K562 (cell line): ENCODE measurements around the gene TSEN34. TPM values are rescaled to one million over a fixed set of nuclear protein-coding genes. Genes with fewer than 3 reads are reported as not detected.
"Not testable (repeated sequence)": the region's sequence is repeated elsewhere in the genome, so short reads cannot be mapped to it uniquely, and the experiment has no call there.

Source experiments
- ATAC-seq: fragments of 200-7000 bp; cut with Tn5 transposase; 3 replicates; pipeline ENCODE4 v1.9.1; 2020; ENCODE audit warnings: moderate library complexity
- BruUV-seq: library from RNA; stranded (reverse); fragments of 400-500 nt; replicated peaks from 2 replicates; lab custom pipeline; 2021; lab: Mats Ljungman, UMichigan
- CTCF ChIA-PET: fragments of 300-600 bp; formaldehyde crosslinking; extraction: SDS; loops from one replicate; lab custom pipeline; 2021; ENCODE audit warnings: low intra/inter-chr PET ratio; lab: Yijun Ruan, JAX
- POLR2A ChIA-PET: fragments of 300-600, 350-650 bp; sonication (Branson Sonifier 250); formaldehyde crosslinking; extraction: SDS; loops from one replicate; lab custom pipeline; 2021; ENCODE audit warnings: antibody characterized with exemption, inconsistent platforms; lab: Yijun Ruan, JAX
- DNase-seq, 4 experiments: peaks; one replicate each; pipeline versions ENCODE4 v3.0.0 to v3.0.0-alpha.2; 2011 to 2018; ENCODE audit warnings: low spot score in 3 of 4, mixed read lengths in 3 of 4; ENCODE audit errors: extremely low read depth in 1 of 4
- FAIRE-seq: peaks from 2 replicates; lab custom pipeline; 2011; peaks lifted over from hg19 to GRCh38; lab: Jason Lieb, UNC
- H2AFZ ChIP-seq: 2 replicates; pipeline ENCODE4 v1.6.0; 2011; ENCODE audit warnings: low read depth, low read length, control low read depth, inconsistent platforms
- H3K27ac ChIP-seq: fragments of 200-600 bp; 3 replicates; pipeline ENCODE4 v1.8.0; 2011; ENCODE audit warnings: low read depth, mild to moderate bottlenecking, control low read depth, inconsistent platforms, low read length, moderate library complexity, mixed read lengths; ENCODE audit errors: extremely low read depth
- H3K27me3 ChIP-seq, 2 experiments: fragments of 300-600 bp in 1 of 2; 2 replicates in 1 of 2; 3 replicates in 1 of 2; pipeline versions ENCODE4 v1.6.0 to v1.8.0; 2011; ENCODE audit warnings: inconsistent platforms in 2 of 2, low read length in 2 of 2, mild to moderate bottlenecking in 1 of 2, mixed read lengths in 1 of 2, moderate library complexity in 1 of 2; ENCODE audit not compliant: control insufficient read depth in 2 of 2, insufficient read depth in 2 of 2
- H3K36me3 ChIP-seq: fragments of 300-600 bp; 3 replicates; pipeline ENCODE4 v1.8.0; 2011; ENCODE audit warnings: mild to moderate bottlenecking, low read length, inconsistent platforms; ENCODE audit not compliant: control insufficient read depth, insufficient read depth
- H3K4me1 ChIP-seq, 2 experiments: fragments of 200-600 bp in 1 of 2; replicated peaks in 1 of 2; 2 replicates in 1 of 2; 3 replicates in 1 of 2; pipeline versions ENCODE4 v1.5.1 to v1.8.0; 2011; ENCODE audit warnings: inconsistent platforms in 2 of 2, low read length in 2 of 2, mild to moderate bottlenecking in 1 of 2, mixed read lengths in 1 of 2, moderate library complexity in 1 of 2; ENCODE audit not compliant: control insufficient read depth in 2 of 2, insufficient read depth in 2 of 2
- H3K4me2 ChIP-seq: 2 replicates; pipeline ENCODE4 v1.6.1; 2011; ENCODE audit warnings: low read length, control low read depth, inconsistent platforms, mixed read lengths; ENCODE audit not compliant: insufficient read depth
- H3K4me3 ChIP-seq: fragments of 200-600 bp; sonication (generic), shearing (Covaris generic); 2 replicates; pipeline ENCODE4 v1.5.1; 2016; ENCODE audit warnings: control low read depth, inconsistent platforms
- H3K79me2 ChIP-seq: fragments of 200-600 bp; 3 replicates; pipeline ENCODE4 v1.8.0; 2011; ENCODE audit warnings: low read length, inconsistent platforms; ENCODE audit not compliant: control insufficient read depth, insufficient read depth
- H3K9ac ChIP-seq, 2 experiments: 2 replicates each; pipeline versions ENCODE4 v1.6.0 to v1.6.1; 2011; ENCODE audit warnings: low read depth in 2 of 2, low read length in 2 of 2, control low read depth in 1 of 2, inconsistent platforms in 1 of 2, mild to moderate bottlenecking in 1 of 2, mixed read lengths in 1 of 2; ENCODE audit not compliant: insufficient read depth in 1 of 2
- H3K9me1 ChIP-seq: one replicate; pipeline ENCODE4 v1.6.0; 2011; ENCODE audit warnings: inconsistent platforms, mild to moderate bottlenecking, low read length, moderate library complexity; ENCODE audit not compliant: control insufficient read depth, insufficient read depth
- H3K9me3 ChIP-seq: replicated peaks from 2 replicates; pipeline ENCODE4 v1.5.1; 2011; ENCODE audit warnings: low read depth, low read length, inconsistent platforms; ENCODE audit not compliant: control insufficient read depth, insufficient read depth
- H4K20me1 ChIP-seq: replicated peaks from 2 replicates; pipeline ENCODE4 v1.6.1; 2011; ENCODE audit warnings: low read length, inconsistent platforms, mixed read lengths; ENCODE audit not compliant: control insufficient read depth, insufficient read depth
- POLR2G ChIP-seq: fragments of 200-400 bp; formaldehyde crosslinking; IDR thresholded peaks from 2 replicates; pipeline ENCODE4 v1.6.1; 2017; ENCODE audit warnings: low read depth, mild to moderate bottlenecking, antibody characterized with exemption, low read length, moderate library complexity
- WGBS: fragments of 100-300 bp; shearing (Covaris generic); methylation state at CpG from one replicate; pipeline ENCODE4 v1.1.6; 2016; ENCODE audit warnings: low coverage, mixed read lengths; ENCODE audit not compliant: insufficient coverage; ENCODE audit errors: missing lambda C conversion rate; 5-methylcytosine and 5-hydroxymethylcytosine counted together
- in situ Hi-C: fragments of 300-500 bp; cut with MboI; formaldehyde crosslinking; loops from 4 replicates; pipeline ENCODE4 v1.15.0; 2018; ENCODE audit warnings: inconsistent platforms, mixed read lengths
- intact Hi-C: fragments of 100-400 bp; cut with micrococcal nuclease; formaldehyde crosslinking; loops from 2 replicates; pipeline ENCODE4 v1.14.2; 2022
- polyA plus RNA-seq, 8 experiments: library from polyadenylated mRNA; depleted of rRNA in 4 of 8; stranded (reverse) in 5 of 8; unstranded in 3 of 8; fragments of >200 nt; fragmentation: Nextera tagmentation in 2 of 8; fragmentation: Illumina TruSeq in 1 of 8; extraction: Ambion mirVana in 2 of 8; extraction: Trizol in 1 of 8; gene quantifications; 2 replicates each; pipeline versions ENCODE4 v1.2.1 to v1.2.3, GENCODE V29; 2011 to 2014; ENCODE audit warnings: inconsistent platforms in 1 of 8, missing spikeins in 1 of 8
- total RNA-seq, 7 experiments: library from RNA; depleted of rRNA in 6 of 7; stranded (reverse); fragments of >200 nt in 6 of 7; fragmentation: Illumina TruSeq in 2 of 7; extraction: Trizol in 2 of 7; gene quantifications; 2 replicates each; pipeline versions ENCODE4 v1.2.1 to v1.2.3, GENCODE V29; 2011 to 2021; ENCODE audit warnings: low replicate concordance in 1 of 7

Gene TSEN34
- total and polyA plus RNA-seq, 9 of the 15 experiments (the other 6 are each of a cell fraction or from before 2014, with no cell fraction given): 3.1 to 57.6 (median 29.5) TPM

DNA sequence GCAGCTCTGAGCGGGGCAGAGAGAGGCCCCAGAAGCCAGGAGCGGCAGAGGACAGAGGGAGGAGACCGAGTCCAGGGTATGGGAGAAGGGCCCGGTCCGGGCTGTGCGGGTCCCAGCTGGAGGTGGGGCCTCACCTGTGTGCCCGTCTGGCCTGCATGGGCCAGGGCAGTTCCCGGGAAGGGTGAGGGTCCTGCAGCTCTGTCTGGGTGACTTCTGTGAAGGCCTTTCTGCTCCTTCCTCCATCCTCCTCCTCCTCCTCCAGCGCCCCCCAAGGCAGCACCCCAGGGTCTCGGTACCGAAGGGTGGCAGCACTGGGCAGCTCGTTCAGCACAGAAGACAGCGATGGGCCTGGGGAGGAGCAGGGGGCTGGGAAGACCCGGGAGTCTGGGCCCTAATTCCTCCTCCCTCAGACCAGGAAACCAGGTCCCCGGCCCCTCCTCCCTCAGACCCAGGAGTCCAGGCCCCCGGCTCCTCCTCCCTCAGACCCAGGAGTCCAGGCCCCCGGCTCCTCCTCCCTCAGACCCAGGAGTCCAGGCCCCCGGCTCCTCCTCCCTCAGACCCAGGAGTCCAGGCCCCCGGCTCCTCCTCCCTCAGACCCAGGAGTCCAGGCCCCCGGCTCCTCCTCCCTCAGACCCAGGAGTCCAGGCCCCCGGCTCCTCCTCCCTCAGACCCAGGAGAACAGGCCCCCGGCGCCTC, 19.2 kb upstream of the TSEN34 start:
- H2AFZ ChIP-seq, H3K4me3 ChIP-seq, H4K20me1 ChIP-seq, ATAC-seq, H3K9ac ChIP-seq, H3K79me2 ChIP-seq, H3K27ac ChIP-seq, H3K27me3 ChIP-seq, BruUV-seq, H3K9me3 ChIP-seq, H3K9me1 ChIP-seq, intact Hi-C loops, FAIRE-seq, in situ Hi-C loops, H3K4me2 ChIP-seq: not testable (repeated sequence)
- ChIA-PET POLR2A (interaction anchor here (0.7 to 2.1 kb wide), 5 partner anchors 18 to 77 kb away, joined by 3 to 12 read pairs (median 4); partner anchors contain the start of genes MBOAT7 and TSEN34), CTCF (interaction anchor here (5.9 kb wide), 1 partner anchor 59 kb away, joined by 37 read pairs; no protein-coding TSS in a partner anchor)
- H3K36me3 ChIP-seq: peaks cover 10% of the 10 kb centered on the region; the same call in 2 of the 3 replicates
- peaks cover 2 to 46% of the 10 kb centered on the region in 2 experiments; a peak in 2 of 5 replicates for H3K4me1 ChIP-seq
- peak in 1 of 4 experiments; percentile 3 for DNase-seq
- WGBS: 67% methylated on average over 13 of the region's 23 CpGs
- TF ChIP-seq POLR2G: peak; percentile 74
